HFF-Myc (cell line): ENCODE data around the gene KCNT2.

Experiments
- DNase-seq: peaks from one replicate; pipeline ENCODE4 v3.0.0-alpha.2; 2011; ENCODE audit warnings: low read depth; ENCODE audit errors: extremely low read depth
- H3K4me3 ChIP-seq: replicated peaks from 2 replicates; pipeline ENCODE4 v1.5.1; 2011; ENCODE audit warnings: low read depth, mild to moderate bottlenecking, control low read depth, low read length
- TF ChIP-seq, protein P1 (sequence below): IDR thresholded peaks from 2 replicates; pipeline ENCODE4 v1.5.1; 2012; ENCODE audit warnings: mild to moderate bottlenecking, low read depth, low read length, control low read depth; ENCODE audit errors: missing control alignments

Gene KCNT2

DNA sequence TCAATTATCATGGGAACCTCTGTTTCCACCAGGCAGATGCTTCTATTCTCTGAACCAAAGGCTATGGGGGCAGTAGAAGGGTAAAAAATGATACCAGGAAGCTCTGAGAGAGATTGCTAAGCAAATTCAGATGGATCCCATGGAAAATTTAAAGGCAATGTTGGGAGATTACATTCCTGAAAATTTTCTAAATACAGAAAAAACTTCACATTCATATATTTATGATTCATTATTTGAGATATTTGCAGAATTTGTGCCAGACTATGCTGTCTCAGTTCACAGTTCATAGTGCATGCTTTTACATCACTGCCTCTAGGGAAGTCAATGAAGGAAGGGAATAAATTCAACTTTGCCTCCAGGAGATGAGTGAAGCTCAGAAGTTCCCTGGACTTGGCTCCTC is 57.5 kb downstream of the KCNT2 start:
- DNase-seq, result no peak
- H3K4me3 ChIP-seq, result no peak overlapping the region
- TF ChIP-seq, protein P1, sequence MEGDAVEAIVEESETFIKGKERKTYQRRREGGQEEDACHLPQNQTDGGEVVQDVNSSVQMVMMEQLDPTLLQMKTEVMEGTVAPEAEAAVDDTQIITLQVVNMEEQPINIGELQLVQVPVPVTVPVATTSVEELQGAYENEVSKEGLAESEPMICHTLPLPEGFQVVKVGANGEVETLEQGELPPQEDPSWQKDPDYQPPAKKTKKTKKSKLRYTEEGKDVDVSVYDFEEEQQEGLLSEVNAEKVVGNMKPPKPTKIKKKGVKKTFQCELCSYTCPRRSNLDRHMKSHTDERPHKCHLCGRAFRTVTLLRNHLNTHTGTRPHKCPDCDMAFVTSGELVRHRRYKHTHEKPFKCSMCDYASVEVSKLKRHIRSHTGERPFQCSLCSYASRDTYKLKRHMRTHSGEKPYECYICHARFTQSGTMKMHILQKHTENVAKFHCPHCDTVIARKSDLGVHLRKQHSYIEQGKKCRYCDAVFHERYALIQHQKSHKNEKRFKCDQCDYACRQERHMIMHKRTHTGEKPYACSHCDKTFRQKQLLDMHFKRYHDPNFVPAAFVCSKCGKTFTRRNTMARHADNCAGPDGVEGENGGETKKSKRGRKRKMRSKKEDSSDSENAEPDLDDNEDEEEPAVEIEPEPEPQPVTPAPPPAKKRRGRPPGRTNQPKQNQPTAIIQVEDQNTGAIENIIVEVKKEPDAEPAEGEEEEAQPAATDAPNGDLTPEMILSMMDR, result no peak

DNA sequence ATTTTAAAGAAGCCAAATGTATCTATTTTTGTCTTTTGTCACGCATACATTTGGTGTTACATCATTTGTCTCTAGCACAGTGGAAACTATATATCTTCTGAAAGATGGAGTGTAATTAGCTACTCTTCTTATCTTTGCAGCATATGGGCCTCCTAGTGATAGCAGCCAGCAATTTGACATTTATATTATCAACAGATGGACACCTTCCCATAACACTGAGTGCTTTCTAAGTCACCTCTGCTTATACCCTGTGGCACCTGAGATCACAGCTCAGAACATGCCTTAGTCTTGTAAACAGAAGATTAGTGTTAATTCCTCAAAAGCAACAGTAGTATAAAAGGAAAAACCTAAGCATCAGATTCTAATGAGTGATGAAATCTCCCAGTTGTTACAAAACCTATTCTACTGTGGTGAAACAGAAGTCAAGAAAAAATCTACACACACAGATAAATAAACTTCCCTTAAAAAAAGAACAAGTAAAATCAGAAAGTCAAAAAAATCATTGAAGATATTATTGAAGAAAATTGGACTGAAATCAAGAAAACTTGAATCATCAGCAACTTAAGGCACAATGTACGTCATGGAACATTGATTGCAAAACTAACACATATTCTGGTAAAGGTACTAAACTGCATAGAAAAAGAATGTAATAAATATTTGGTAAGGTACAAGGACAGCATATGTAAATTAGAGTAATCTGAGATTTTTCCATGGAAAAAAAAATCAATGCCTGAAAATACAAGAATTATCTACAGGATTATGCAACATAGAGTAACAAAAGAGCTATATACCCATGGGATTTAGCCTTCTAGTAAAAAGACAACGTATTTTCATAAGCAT is 61.7 kb downstream of the KCNT2 start:
- TF ChIP-seq, protein P1, result no peak
- no peak overlapping the region for H3K4me3 ChIP-seq
- no peak for DNase-seq

DNA sequence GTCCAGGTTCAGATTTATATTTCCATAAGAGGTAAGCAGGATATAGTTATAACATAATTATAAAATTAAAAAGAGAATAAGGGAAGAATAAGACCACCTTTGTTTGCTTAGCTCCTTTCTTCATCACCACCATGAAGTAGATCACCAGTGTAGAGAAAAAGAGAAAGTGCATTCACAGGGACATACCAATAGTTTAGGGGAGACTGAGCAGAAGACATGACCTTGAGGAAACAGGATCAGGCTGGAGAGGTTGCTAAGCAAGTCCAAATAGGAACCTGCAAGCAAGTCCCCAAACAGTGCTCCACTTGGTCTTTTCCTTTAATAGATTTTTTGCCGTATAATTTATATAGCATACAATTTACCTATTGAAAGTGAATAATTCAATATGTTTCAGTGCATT is 63.0 kb downstream of the KCNT2 start:
- DNase-seq, result no peak
- no peak overlapping the region for H3K4me3 ChIP-seq
- TF ChIP-seq, protein P1, result no peak

DNA sequence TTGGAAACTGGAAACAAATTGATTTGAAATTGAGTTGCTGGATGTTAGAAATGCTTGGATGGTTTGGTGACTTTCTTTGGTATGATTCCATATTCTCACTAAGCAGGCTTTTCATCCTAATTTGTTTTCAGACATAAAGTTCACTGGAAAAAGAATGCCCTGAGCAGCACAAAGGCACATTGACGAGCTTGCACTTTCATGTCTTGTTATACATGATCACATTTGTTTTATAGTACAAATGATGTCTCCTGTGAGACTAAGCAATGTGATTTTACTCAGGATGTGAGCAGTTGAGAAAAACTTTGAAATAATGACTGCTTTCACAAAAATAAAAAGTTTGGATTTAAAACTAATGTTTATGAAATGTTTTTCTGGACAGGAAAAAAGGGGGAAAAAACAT is 63.6 kb downstream of the KCNT2 start:
- TF ChIP-seq, protein P1, result no peak
- DNase-seq, result no peak
- H3K4me3 ChIP-seq, result no peak overlapping the region

DNA sequence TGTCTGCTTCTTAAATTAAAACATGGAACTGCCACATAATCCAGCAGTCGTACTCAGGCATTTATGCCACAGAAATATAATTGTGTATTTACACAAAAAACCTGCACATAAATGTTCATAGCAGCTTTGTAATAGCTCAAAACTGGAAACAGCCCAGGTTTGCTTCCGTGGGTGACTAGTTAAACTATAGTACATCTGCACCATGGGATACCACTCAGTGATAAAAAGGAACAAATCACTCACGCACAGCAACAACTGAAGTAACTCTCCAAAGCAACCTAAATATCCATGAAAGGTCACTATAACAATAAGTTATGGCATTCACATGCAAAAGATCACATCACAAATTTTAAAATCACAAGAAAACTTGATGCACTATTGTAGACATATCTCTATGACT is 64.4 kb downstream of the KCNT2 start:
- no peak for DNase-seq
- no peak overlapping the region for H3K4me3 ChIP-seq

DNA sequence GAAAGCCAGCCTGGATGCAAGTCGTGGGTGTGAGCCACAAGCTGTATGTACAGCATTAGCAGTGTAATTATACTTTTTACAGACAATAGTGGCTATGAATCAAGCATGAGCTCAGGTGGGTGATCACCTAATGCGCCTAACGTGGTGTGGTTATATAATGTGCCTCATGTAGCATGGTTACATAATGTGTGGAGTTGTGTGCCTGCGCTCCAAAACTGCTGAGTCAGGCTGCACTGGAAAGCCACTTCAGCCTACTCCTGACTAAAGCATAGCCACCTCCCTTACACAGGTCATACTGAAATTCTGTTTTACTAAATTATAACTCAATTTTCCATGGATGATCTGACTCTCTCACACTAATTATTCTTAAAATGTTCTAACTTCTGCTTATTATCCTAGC is 69.8 kb downstream of the KCNT2 start:
- TF ChIP-seq, protein P1, result no peak
- H3K4me3 ChIP-seq, result no peak overlapping the region
- DNase-seq, result no peak

More for the DNA sequence above, 64.4 kb downstream of the KCNT2 start:
- TF ChIP-seq, protein P1, result no peak
